Mucosa of rectum (tissue), 2 donors: ENCODE results near the gene FBXO7.

ENCODE experiments used
- H3K27ac ChIP-seq, 2 donors: one replicate each; pipeline ENCODE4 v1.7.0; 2013; ENCODE audit warnings: inconsistent platforms in 2 of 2, low read depth in 2 of 2, low read length in 2 of 2
- H3K27me3 ChIP-seq, 2 donors: one replicate each; pipeline ENCODE4 v1.7.0; 2013; ENCODE audit warnings: low read length in 2 of 2; ENCODE audit not compliant: control insufficient read depth in 2 of 2, insufficient read depth in 2 of 2
- H3K36me3 ChIP-seq, 2 donors: one replicate each; pipeline ENCODE4 v1.7.0; 2013; ENCODE audit warnings: low read length in 2 of 2; ENCODE audit not compliant: control insufficient read depth in 2 of 2, insufficient read depth in 2 of 2
- H3K4me1 ChIP-seq, 2 donors: one replicate each; pipeline ENCODE4 v1.7.0; 2013; ENCODE audit warnings: low read length in 2 of 2, mild to moderate bottlenecking in 1 of 2; ENCODE audit not compliant: control insufficient read depth in 2 of 2, insufficient read depth in 2 of 2
- H3K4me3 ChIP-seq, 2 donors: one replicate each; pipeline ENCODE4 v1.7.0; 2013; ENCODE audit warnings: low read length in 2 of 2
- H3K9ac ChIP-seq, 2 donors: one replicate each; pipeline ENCODE4 v1.7.0; 2013; ENCODE audit warnings: low read length in 2 of 2, low read depth in 1 of 2, mild to moderate bottlenecking in 1 of 2
- H3K9me3 ChIP-seq, 2 donors: one replicate each; pipeline ENCODE4 v1.7.0; 2013; ENCODE audit warnings: low read length in 2 of 2; ENCODE audit not compliant: control insufficient read depth in 2 of 2
- donor health status: healthy.
- donor health status: Normal muscosa, but diverticular disease.

FBXO7 gene

GRCh38 chr22:32511274-32511673, 36.7 kb downstream of the FBXO7 start:
- no peaks in the 10 kb centered on the region for H3K9me3 ChIP-seq
- H3K36me3 ChIP-seq: no peaks in the 10 kb centered on the region
- no peaks in the 10 kb centered on the region for H3K27me3 ChIP-seq
- no peaks in the 10 kb centered on the region for H3K4me1 ChIP-seq
- no peak overlapping the region for H3K9ac ChIP-seq
- no peak overlapping the region for H3K4me3 ChIP-seq
- no peak overlapping the region for H3K27ac ChIP-seq

- Histone ChIP-seq H3K27me3 (no peaks in the 10 kb centered on the region), H3K4me3 (no peak overlapping the region), H3K9me3 (no peaks in the 10 kb centered on the region), H3K4me1 (no peaks in the 10 kb centered on the region), H3K36me3 (no peaks in the 10 kb centered on the region), H3K27ac (no peak overlapping the region), H3K9ac (no peak overlapping the region)
These were observed 37.2 kb downstream of the FBXO7 start for GRCh38 chr22:32511776-32512175.

- Histone ChIP-seq H3K36me3 (no peaks in the 10 kb centered on the region), H3K9me3 (no peaks in the 10 kb centered on the region), H3K9ac (no peak overlapping the region), H3K4me1 (no peaks in the 10 kb centered on the region), H3K27ac (no peak overlapping the region), H3K27me3 (no peaks in the 10 kb centered on the region), H3K4me3 (no peak overlapping the region)
These were observed 37.8 kb downstream of the FBXO7 start for GRCh38 chr22:32512267-32512982.

- H3K4me3 ChIP-seq: no peak overlapping the region
- H3K9ac ChIP-seq: no peak overlapping the region
- H3K4me1 ChIP-seq: no peaks in the 10 kb centered on the region
- no peaks in the 10 kb centered on the region for H3K27me3 ChIP-seq
- no peaks in the 10 kb centered on the region for H3K9me3 ChIP-seq
- no peak overlapping the region for H3K27ac ChIP-seq
- H3K36me3 ChIP-seq: no peaks in the 10 kb centered on the region
These were observed 40.5 kb downstream of the FBXO7 start for GRCh38 chr22:32515084-32515483.

GRCh38 chr22:32517488-32517887, 42.9 kb downstream of the FBXO7 start:
- no peak overlapping the region for H3K4me3 ChIP-seq

GRCh38 chr22:32517921-32518320, 43.3 kb downstream of the FBXO7 start:
- Histone ChIP-seq H3K4me3 (no peak overlapping the region), H3K27me3 (no peaks in the 10 kb centered on the region), H3K9ac (no peak overlapping the region), H3K9me3 (no peaks in the 10 kb centered on the region), H3K4me1 (no peaks in the 10 kb centered on the region), H3K36me3 (no peaks in the 10 kb centered on the region), H3K27ac (no peak overlapping the region)

More at GRCh38 chr22:32517488-32517887, 42.9 kb downstream of the FBXO7 start:
- no peaks in the 10 kb centered on the region for H3K4me1 ChIP-seq
- no peak overlapping the region for H3K9ac ChIP-seq
- H3K27me3 ChIP-seq: no peaks in the 10 kb centered on the region
- no peaks in the 10 kb centered on the region for H3K36me3 ChIP-seq
- H3K27ac ChIP-seq: no peak overlapping the region
- H3K9me3 ChIP-seq: no peaks in the 10 kb centered on the region

GRCh38 chr22:32518381-32518780, 43.8 kb downstream of the FBXO7 start:
- Histone ChIP-seq H3K9me3 (no peaks in the 10 kb centered on the region), H3K9ac (no peak overlapping the region), H3K4me1 (no peaks in the 10 kb centered on the region), H3K27ac (no peak overlapping the region), H3K4me3 (no peak overlapping the region), H3K36me3 (no peaks in the 10 kb centered on the region), H3K27me3 (no peaks in the 10 kb centered on the region)

GRCh38 chr22:32518848-32519247, 44.2 kb downstream of the FBXO7 start:
- Histone ChIP-seq H3K4me1 (no peaks in the 10 kb centered on the region), H3K9me3 (no peaks in the 10 kb centered on the region), H3K27me3 (no peaks in the 10 kb centered on the region), H3K4me3 (no peak overlapping the region), H3K27ac (no peak overlapping the region), H3K36me3 (no peaks in the 10 kb centered on the region), H3K9ac (no peak overlapping the region)

- H3K27me3 ChIP-seq: no peaks in the 10 kb centered on the region
- H3K27ac ChIP-seq: no peak overlapping the region
- H3K36me3 ChIP-seq: no peaks in the 10 kb centered on the region
- H3K9me3 ChIP-seq: no peaks in the 10 kb centered on the region
- no peak overlapping the region for H3K4me3 ChIP-seq
- no peak overlapping the region for H3K9ac ChIP-seq
- H3K4me1 ChIP-seq: no peaks in the 10 kb centered on the region
These were observed 46.0 kb downstream of the FBXO7 start for GRCh38 chr22:32520612-32521011.

- no peaks in the 10 kb centered on the region for H3K4me1 ChIP-seq
- H3K27ac ChIP-seq: no peak overlapping the region
- H3K9ac ChIP-seq: no peak overlapping the region
- no peak overlapping the region for H3K4me3 ChIP-seq
- H3K27me3 ChIP-seq: no peaks in the 10 kb centered on the region
- no peaks in the 10 kb centered on the region for H3K36me3 ChIP-seq
- no peaks in the 10 kb centered on the region for H3K9me3 ChIP-seq
These were observed 47.6 kb downstream of the FBXO7 start for GRCh38 chr22:32522237-32522636.
